ENCODE data around the gene RAPGEF2.

GRCh38 chr4:159273841-159274240, 171.0 kb downstream of the RAPGEF2 start:
- no peak for TF ChIP-seq CTCF (IDR thresholded peaks at IDR 0.05)
- TF ChIP-seq POLR2A (IDR thresholded peaks at IDR 0.05), result no peak
